HG03460 (cell line): ENCODE results near the gene HSF2BP.
A peak's percentile ranks its signal among the peaks of the same experiment; 100 is the strongest.
"Not testable (repeated sequence)": the region's sequence is repeated elsewhere in the genome, so short reads cannot be mapped to it uniquely, and the experiment has no call there.

ENCODE experiments used
- ATAC-seq: cut with Tn5 transposase; IDR thresholded peaks from one replicate; pipeline ENCODE4 v1.9.1; 2021; ENCODE audit not compliant: unreplicated experiment

Gene HSF2BP

GRCh38 chr21:43653626-43654025, 5.7 kb downstream of the HSF2BP start:
- ATAC-seq = no peak

- no peak for ATAC-seq
Measured at GRCh38 chr21:43652616-43653015, 6.7 kb downstream of the HSF2BP start.

- ATAC-seq = not testable (repeated sequence)
Measured at GRCh38 chr21:43651926-43652325, 7.4 kb downstream of the HSF2BP start.

- no peak for ATAC-seq
Measured at GRCh38 chr21:43648171-43648570, 11.1 kb downstream of the HSF2BP start.

- peak; percentile 65 for ATAC-seq
Measured at GRCh38 chr21:43646550-43647260, 12.6 kb downstream of the HSF2BP start.

- ATAC-seq = no peak
Measured at GRCh38 chr21:43645976-43646375, 13.3 kb downstream of the HSF2BP start.

GRCh38 chr21:43645136-43645891, 14.0 kb downstream of the HSF2BP start:
- no peak for ATAC-seq

GRCh38 chr21:43644609-43645008, 14.7 kb downstream of the HSF2BP start:
- no peak for ATAC-seq

- no peak for ATAC-seq
Measured at GRCh38 chr21:43644071-43644470, 15.2 kb downstream of the HSF2BP start.

GRCh38 chr21:43643193-43643592, 16.1 kb downstream of the HSF2BP start:
- ATAC-seq = no peak

GRCh38 chr21:43640400-43640799, 18.9 kb downstream of the HSF2BP start:
- no peak for ATAC-seq

- no peak for ATAC-seq
Measured at GRCh38 chr21:43639470-43640353, 19.6 kb downstream of the HSF2BP start.

- no peak for ATAC-seq
Measured at GRCh38 chr21:43637530-43638158, 21.6 kb downstream of the HSF2BP start.

GRCh38 chr21:43635436-43635835, 23.9 kb downstream of the HSF2BP start:
- ATAC-seq = no peak

- no peak for ATAC-seq
Measured at GRCh38 chr21:43634618-43635017, 24.7 kb downstream of the HSF2BP start.

GRCh38 chr21:43632373-43632905, 26.8 kb downstream of the HSF2BP start:
- no peak for ATAC-seq

- ATAC-seq = no peak
Measured at GRCh38 chr21:43631411-43632107, 27.7 kb downstream of the HSF2BP start.

GRCh38 chr21:43627527-43627926, 31.8 kb downstream of the HSF2BP start:
- ATAC-seq = no peak

- no peak for ATAC-seq
Measured at GRCh38 chr21:43626390-43626789, 32.9 kb downstream of the HSF2BP start.

GRCh38 chr21:43624339-43624738, 34.9 kb downstream of the HSF2BP start:
- no peak for ATAC-seq
